Fibroblast of skin of left quadriceps (primary cell): Measurements from ENCODE around the gene ZMIZ1.

Experiments used
- DNase-seq, 2 experiments: peaks; one replicate each; pipeline ENCODE4 v3.0.0-alpha.2; 2013; ENCODE audit warnings: low read depth in 2 of 2

The ZMIZ1 gene

DNA sequence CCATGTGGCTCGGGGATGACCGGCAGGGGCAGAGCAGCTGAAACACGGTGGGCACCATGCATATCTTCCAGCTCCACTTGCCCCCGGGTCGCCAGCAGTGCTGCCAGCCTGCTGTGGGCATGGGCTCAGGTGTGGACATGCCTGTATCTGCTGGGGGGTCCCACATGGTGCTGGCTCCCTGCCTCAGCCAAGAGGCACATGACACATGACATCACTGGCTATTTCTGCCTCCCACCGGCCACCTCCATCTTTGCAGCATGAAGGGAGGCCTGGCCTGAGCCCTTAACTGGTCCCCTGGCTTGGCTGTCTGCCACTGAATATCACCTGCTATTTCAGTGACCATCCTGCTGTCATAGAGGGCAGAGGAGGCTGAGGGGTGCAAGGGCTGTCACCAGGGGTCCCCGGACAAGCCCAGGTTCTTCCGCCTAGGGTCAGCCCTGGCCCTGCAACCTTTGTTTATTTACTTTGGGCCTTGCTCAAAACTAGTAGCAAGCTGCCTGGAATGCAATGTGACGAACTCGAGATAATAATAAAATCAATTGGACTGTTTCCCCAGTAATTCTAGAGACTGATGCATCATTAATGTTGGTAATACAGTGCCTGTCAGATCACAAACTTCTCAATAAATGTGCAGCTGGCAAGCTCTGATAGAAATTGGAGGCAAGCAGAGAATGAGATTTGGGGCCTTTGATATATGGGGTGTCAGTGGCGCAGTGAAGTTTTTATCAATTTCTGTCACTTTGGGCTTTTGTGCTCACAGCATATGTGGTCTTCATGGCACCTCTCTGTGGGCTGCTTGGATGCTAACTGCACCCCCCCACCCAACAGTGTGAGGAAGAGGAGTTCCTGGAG lies 28.5 kb downstream of the ZMIZ1 start:
- DNase-seq = no peak

DNA sequence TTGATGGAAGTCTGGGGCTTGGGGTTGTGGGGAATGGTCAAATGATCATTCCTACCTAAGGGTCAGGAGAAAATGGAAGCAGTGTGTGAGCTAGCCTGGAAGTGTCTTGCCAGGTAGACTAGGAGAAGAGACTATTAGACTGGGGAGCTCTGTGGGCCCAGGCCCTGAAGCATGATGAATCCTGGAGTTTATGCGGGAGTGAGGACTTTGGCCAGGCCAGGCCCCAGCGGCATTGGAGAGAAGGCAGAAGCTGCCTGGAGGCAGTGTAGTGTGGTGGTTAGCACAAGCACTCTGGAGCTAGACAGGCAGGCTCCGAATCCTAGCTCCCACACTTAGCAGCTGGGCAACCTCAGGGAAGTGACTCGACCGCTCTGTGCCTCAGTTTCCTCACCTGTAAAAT lies 29.3 kb downstream of the ZMIZ1 start:
- DNase-seq = no peak

DNA sequence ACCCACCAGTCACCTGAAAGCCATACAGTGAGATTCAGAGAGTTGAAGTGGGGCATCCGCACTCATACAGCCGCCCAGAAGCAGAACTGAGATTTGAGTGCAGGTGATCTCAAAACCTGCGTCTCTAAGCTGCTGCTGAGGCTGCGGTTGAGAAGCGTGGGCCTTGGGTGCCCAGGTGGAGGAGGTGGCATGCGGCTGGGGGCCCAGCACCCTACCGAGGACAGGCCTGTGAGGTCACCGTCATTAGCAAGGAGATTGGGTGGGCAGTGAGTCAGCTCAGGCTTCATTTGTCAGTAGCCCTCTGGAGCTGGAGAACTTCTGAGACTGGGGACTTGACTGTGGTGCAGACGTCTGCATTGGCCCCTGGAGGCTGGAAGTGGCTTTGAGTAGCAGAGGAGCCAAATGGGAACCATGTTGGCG lies 29.8 kb downstream of the ZMIZ1 start:
- DNase-seq = no peak

DNA sequence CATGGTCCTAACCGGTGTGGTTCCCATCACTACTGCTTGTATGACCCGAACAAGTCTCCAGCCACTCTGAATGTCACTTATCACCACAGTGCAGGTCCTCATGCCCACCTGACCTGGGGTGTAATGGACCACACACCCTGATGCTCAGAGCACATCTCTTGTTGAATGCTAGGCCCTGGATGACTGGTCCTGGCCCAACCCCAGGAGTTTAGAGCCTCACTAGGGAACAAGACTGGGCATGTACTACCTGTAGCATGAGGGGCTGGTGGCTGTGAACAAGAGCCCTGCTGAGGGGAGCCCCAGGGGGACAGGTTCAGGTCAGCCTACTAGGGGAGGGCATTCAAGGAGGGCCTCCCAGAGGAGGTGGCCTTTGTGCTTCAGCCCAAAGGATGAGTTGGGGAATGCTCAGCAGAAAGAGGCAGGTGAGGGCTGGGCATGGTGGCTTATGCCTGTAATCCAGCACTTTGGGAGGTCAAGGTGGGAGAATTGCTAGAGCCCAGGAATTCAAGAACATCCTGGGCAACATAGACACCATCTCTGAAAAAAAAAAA lies 31.2 kb downstream of the ZMIZ1 start:
- no peak for DNase-seq

DNA sequence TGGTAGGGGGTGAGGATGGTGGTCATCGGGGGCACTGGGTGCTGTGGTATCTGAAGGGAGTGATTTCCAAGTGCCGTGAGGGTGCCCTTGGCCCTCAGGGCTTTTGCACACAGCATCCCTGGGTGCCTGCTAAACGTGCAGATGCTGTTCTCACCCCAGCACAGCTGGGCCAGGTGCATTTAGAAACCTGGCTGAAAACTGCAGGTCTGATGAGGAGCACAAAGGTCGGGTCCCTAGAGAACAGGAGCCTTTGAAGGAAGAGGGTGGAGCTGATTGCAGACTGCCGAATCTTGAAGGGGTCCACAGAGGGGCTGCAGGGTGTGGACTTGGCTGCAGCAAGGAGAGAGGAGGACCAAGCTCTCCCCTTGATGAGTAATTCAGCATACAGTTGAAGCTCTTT lies 32.0 kb downstream of the ZMIZ1 start:
- no peak for DNase-seq

DNA sequence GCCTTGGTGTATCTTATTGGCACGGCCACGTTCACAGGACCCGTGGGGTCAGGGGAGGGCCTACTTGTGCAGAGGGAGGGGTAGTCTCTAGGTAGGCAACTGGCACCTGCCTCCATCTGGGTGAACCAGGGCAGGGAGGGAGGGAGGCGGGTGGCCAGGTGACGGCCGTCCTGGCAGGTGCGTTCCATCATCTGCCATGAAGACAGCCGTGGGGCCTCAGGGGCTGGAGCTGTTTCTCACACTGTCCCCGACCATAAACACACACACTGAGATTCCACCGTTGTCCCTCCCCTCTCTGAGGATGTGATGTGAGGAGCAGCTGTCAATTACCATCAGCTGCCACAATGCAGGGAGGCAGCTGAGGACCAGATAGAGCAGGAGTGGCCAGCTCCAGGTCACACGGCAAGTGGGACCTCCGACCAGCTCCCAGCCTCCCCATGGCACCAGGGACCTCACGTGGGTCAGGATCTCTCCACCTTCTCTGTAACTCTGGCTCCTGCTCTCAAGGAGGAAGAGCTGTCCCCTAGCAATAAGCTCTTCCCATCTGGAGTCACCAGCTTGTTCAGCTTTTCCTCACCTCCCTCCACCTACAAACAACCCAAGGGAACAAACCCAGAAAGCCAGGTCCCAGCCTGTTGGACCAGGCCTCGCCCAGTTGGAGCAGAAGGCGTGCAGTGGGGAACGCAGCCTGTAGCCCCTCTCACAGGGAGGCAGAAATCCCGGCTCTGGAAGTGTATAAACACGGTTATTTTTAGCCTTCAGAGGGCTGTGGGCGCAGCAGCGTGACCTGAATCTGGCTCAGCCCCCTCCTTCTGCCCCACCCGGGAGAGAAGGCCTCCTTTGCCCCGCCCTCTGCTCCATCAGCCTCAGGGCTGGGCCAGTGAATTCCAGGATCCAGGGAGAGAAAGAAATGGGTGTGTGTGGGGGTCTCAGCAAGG lies 33.1 kb downstream of the ZMIZ1 start:
- no peak for DNase-seq

DNA sequence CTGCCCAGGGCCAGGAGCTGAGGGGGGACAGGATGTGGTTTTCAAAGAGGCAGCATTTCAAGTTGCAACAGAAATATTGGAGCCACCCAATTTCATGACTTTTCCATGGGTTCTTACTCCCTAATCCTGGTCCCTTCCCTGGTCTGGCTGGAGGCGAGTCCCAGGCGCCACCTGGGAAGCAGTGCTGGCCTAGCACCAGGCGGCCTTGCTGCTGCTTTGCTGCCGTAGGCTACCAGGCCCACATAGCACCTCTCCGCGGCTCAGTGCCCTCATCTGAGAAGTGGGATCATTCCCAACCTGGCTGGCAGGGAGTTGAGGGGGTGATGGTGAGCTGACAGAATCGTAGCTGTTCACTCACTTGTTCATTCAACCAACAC lies 33.7 kb downstream of the ZMIZ1 start:
- no peak for DNase-seq

DNA sequence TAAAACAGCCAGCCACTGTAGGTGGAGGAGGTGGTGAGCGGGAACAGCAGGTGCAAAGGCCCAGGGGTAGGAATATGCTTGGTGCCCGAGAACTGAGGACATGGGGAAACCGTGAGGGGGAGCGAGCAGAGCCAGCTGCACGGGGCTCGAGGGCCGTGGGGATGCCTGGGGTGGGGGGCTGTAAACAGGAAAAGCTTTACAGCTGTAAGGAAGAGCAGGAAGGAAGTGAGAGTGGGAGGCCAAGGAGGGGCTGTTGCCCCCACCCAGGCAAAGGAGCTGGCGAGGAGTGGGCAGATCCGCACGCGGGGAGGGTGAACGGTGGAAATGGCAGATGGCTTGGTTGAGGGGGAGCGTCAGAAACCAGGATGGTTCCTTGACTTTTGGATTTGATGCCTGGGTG lies 34.4 kb downstream of the ZMIZ1 start:
- no peak for DNase-seq

DNA sequence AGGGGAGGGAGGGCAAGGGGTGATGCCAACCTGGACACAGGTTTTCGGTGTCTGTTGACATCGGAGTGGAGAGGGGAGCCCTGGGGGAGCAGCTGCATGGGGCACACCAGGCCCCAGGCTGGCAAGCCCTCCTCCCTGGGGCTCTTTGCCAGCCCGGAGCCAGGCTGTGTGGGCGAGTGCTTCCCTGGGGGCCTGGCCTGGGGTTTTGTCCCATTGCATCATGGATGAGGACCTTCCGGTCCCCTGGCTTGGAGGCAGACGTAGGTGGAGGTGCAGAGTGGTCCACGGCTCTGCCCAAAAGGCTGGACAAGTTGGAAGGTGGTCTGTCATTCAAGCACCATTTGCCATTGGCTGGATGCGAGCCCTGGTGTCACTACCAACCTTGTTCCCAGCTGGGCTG lies 34.8 kb downstream of the ZMIZ1 start:
- DNase-seq = no peak

DNA sequence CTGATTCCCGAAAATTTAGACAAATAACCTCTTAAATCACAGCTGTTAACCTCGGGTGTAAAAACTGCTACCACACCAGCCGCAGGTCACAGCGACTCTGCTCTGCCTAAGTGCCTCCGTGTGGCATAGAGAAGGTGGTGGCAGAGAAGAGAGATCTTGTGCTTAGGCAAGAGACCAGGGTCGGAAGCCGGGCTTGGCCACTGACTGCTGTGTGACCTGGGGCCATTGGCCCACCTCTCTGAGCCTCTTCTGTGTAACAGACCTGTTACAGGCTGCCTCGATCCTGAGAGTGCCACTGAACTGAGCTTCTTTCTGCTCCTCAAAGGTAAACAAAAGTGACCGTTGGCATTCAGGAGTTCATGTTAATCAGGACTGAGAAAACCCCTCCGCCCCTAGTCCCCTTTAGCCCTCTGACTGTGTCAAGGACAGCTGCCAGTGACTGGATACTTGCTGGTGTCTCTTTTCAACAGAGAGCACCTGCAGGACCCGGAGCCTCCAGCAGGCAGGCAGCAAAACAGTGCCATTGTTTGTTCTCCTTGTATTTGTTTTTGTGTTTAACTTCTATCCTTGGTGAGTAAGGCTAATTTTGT lies 36.5 kb downstream of the ZMIZ1 start:
- DNase-seq = no peak

DNA sequence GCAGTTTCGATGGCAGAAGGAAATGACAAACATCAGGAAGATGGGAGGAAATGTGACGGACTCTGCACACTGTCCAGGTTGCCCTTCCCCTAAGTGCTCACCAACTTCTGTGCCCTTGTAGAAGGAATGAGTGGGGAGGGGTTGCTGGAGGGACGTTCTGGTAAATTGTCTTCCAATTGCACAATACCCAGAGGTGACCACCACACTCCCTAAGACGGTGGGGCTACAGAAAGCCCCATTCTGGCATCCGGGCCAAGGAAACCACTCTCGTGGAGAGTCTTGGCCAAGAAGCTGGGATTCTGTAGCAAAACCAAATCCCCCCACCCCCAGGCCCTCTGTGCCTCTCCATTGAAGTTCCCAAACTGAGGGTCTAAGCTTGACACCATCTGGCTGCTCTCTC lies 37.1 kb downstream of the ZMIZ1 start:
- no peak for DNase-seq

DNA sequence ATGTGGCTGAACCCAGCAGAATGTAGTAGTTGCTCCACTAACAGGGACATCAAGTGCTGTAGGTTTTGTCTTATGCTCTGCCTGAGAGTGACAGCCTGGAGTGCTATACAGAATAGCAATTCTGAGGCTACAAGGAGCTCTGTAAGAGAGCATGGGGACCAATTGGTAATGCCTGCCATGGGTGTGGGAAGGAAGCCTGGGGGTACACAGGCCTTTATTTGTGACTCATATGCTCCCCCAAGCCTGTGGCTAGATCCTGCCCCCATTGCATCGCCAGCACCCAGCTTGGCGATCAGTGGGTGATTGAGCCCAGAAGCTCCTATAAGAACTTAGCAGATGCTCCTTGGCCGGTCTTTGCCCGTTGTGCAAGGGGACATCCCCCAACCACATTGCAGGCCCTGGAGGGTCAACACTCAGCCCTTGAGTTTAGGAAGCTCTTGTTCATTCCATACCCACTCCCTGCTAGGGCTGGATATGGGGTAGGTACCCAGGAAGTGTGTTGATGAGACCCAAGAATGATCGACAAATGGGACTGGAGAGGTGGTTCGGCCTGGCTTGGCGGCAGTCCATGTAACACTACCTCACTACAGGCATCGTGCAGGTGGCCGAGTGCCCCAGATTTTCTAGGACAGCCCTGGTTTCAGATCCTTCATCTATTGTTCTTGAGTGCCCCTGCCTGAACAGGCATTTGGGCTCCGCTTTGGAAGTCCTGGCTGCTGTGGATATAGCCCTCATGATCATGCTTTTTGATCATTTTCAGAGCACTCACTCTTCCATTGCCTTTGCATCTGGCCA lies 37.7 kb downstream of the ZMIZ1 start:
- DNase-seq = no peak

DNA sequence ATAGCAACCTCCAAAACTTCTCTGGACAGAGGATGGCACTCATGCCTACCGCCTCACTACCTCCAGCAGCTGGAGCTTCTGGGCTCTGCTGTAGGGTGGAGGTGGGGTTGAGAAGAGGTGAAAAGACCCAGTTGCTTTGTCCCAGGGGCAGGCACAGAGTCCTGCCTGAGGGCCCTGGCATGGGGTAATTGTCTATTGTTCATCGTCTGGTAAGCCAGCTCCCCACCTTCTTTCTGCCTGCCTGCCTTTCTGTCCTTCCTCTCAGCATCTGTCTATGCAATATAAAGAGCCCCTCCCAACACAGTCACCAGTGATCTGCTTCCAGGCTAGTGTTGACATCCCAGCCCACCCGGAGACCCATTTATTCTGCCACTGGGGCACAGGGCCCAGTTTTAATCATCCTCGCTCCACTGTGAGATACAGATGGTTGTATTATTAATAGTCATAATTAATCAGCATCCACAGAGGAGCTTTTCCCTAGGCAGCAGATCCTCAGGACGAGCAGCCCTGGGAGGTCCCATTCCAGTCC lies 39.0 kb downstream of the ZMIZ1 start:
- DNase-seq = no peak

DNA sequence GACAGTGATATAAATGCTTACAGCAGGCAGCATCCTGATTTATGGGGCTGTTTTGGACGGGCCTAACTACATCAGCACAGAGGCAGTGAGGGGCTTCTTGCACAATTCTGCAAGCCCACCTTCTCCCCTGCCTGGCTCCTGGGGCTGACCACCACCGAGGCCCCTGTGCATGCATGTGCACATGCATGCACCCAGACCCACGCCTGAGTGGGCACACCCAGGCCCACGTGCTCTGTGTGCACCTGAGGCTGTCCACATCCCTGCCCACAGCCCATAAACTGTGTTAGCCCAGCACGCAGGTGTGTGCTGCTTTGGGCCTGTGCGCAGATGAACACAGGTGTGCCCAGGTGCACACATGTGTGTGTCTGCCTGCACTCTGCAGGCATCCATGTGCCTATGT lies 40.0 kb downstream of the ZMIZ1 start:
- DNase-seq = no peak

DNA sequence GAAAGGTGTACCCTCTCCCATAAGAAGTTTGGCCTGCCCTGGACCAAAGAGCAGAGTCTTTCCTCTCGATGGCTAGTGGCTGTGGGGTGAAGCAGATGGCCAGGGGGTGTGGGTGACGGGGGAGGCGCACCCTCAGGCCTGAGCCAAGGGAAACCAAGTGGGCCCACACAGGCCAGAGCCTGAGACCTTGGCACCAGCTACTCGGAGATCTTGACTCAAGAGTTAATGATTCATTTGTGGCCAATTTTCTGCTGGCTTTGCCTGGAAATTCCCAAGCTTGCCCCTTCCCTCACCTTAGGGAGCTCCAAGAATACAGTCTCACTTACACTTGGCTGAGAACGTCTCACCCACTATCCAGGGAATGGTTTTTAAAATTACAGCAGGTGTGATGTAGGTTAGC lies 42.7 kb downstream of the ZMIZ1 start:
- no peak for DNase-seq

DNA sequence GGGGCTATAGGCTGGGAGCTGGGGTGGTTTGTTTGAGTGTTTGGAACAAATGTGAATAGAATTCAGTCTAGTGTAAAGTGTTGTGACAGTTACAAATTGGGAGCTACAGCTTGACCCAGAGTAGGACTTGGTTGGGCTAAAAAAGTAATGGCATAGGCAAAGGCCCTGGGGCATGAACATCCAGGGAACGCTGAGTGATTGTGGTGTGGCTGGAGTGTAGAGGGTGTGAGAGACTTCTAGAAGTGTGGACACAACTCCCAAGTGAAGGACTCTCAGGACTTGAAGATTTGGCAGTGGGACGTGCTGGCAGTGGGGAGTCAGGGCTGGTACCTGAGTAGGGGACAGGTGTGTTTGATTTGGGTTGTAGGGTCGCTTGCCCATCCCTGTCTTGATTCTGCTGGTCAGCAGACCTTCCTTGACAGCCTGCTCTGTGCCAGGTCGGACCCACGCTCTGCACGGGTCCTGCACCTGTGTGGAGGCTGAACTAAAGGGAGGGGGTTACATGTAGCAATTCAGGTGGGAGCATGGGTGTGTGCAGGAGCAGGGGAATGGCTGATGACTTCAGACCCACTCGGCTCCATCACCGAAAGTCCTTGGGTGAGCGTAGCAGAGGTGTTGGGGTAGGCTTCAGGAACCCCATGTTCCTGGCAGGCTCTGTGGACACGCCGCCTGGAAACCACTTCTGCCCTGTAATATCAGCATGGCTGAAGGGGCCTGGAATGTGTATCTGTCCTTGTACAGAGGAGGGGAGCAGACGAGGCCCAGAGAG lies 43.3 kb downstream of the ZMIZ1 start:
- DNase-seq = no peak

DNA sequence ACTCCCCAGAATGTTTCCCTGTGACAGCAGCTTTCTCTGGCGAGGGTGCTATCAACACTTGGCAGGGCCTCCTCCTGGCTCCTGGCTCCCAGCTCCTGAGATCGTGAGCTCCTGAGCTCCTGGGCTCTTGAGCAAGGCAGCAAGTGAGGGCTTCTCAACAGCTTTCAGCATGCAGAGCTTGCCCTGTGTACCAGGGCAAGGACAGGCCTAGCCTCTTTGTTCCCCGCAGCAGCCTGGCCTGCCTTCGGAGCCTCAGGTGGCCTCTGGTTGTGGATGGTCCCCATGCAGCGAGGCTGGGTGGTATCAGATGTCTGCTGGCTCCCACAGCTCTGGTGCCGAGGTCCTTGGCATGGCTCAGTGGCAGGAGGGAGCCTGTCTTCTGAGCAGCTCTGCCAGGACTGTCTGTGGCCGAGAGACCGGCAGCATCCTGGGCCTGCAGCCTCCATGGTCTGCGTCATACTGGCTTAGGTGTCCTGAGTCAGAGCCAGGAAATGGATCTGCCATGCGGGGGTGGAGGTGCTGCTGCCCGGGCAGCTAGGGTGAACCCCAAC lies 44.2 kb downstream of the ZMIZ1 start:
- no peak for DNase-seq

DNA sequence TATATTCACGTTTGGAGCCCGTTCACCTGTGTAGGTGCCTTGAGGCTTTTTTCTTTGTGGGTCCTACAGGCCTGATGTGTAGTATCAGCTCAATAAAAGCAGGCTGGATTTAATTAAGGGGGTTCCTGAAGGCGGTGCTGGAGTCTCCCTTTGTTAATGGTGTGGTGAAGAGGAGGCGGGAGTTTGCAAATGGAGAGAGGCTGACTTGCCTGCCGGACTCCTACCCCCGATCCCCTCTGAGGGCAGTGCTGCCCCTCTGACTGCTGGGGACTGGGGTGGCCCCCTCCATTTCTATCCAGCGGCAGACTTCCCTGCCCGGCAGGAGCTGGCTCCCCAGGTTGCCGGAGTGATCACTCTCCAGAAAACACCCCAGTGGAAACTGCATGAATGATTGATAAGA lies 45.1 kb downstream of the ZMIZ1 start:
- no peak for DNase-seq

DNA sequence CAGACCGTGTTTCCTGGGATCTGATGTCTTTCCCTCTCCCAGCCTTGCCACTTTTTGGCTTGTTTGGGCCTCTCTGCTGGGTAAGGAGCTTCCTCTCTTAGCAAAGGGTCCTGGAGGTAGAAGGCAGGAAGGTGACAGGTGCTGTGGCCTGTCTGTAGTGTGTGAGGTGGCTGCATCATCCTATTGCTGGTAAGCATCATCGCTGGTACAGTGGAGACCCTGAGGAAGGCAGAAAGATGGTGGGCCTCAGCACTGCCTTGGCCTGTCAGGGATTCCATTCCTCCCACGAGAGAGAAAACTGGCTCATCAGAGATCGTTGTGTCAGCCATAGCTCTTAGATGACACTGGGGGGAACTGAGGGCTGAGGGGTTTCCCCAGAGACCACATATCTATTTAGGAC lies 46.5 kb downstream of the ZMIZ1 start:
- no peak for DNase-seq

DNA sequence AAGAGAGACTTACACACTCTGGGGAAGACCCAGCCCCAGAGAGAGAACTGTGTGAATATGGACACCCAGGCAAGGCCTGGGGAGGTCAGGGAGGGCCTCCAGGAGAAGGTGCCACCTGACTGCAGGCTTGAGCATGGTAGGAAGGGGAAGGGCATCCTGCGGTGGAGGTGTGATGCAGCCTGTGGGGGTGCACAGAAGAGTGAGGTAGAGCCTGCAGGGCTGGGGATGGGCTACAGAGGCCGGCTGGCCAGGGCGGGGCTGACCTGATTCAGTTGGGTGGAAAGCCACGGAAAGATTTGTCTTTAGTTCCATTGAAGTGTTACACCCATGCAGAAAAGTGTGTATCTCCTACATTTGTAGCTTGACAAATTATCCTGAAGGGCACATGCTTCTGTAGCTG lies 47.6 kb downstream of the ZMIZ1 start:
- DNase-seq = no peak
